ENCODE measurements around the gene ETNK1. TPM values are rescaled to one million over a fixed set of nuclear protein-coding genes. Genes with fewer than 3 reads are reported as not detected.
"Not testable (repeated sequence)": the region's sequence is repeated elsewhere in the genome, so short reads cannot be mapped to it uniquely, and the experiment has no call there.

ETNK1 gene
- total RNA-seq, 1 donor from 2014 or later: 53.9 TPM

DNA sequence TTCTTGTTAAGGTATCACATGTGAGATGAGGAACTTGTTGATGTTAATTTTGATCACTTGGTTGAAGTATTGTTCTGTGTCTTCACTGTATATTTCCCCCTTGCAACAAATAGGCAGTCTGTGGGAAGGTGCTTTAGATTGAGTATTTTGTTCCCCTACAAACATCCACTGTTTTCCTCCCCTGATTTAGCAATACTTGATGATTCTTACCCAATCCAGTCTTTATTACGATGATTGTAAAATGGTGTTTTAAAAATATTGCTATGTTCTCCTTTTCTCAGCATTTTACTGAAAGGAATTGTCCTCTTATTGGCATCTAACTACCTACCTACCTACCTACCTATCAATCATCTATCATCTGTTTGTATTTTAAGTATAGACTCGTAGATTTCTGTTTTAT, 66.3 kb downstream of the ETNK1 start:
- H3K27me3 ChIP-seq: no peaks in the 10 kb centered on the region
- H3K4me1 ChIP-seq: no peaks in the 10 kb centered on the region
- peaks cover 6% of the 10 kb centered on the region for H3K36me3 ChIP-seq
- Mint-ChIP-seq H3K9me3 (peaks cover 20% of the 10 kb centered on the region), H3K27ac (no peak overlapping the region), H3K4me3 (no peak overlapping the region), H3K36me3 (peaks cover 12% of the 10 kb centered on the region), H3K27me3 (ENCODE audit: insufficient read depth, low read depth) (no peaks in the 10 kb centered on the region), H3K4me1 (no peaks in the 10 kb centered on the region)
- H3K4me2 ChIP-seq: no peak overlapping the region
- H3F3A ChIP-seq (ENCODE audit: low read depth): no peaks in the 10 kb centered on the region
- TF ChIP-seq EZH2phosphoT487 (IDR thresholded peaks at IDR 0.05) (no peak), EZH2 (IDR thresholded peaks at IDR 0.05) (no peak)
- TF ChIP-seq, protein P1, sequence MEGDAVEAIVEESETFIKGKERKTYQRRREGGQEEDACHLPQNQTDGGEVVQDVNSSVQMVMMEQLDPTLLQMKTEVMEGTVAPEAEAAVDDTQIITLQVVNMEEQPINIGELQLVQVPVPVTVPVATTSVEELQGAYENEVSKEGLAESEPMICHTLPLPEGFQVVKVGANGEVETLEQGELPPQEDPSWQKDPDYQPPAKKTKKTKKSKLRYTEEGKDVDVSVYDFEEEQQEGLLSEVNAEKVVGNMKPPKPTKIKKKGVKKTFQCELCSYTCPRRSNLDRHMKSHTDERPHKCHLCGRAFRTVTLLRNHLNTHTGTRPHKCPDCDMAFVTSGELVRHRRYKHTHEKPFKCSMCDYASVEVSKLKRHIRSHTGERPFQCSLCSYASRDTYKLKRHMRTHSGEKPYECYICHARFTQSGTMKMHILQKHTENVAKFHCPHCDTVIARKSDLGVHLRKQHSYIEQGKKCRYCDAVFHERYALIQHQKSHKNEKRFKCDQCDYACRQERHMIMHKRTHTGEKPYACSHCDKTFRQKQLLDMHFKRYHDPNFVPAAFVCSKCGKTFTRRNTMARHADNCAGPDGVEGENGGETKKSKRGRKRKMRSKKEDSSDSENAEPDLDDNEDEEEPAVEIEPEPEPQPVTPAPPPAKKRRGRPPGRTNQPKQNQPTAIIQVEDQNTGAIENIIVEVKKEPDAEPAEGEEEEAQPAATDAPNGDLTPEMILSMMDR (IDR thresholded peaks at IDR 0.05): no peak
- no peaks in the 10 kb centered on the region for H3K79me2 ChIP-seq (ENCODE audit: low read depth)
- H3K9ac ChIP-seq: no peak overlapping the region
- no peak overlapping the region for H3K4me3 ChIP-seq
- no peaks in the 10 kb centered on the region for H4K20me1 ChIP-seq (ENCODE audit: low read depth)
- DNase-seq (ENCODE audit: low spot score): no peak
- H3K27ac ChIP-seq: no peak overlapping the region
- no peaks in the 10 kb centered on the region for H3K9me3 ChIP-seq (ENCODE audit: low read depth)
- no peak overlapping the region for H2AFZ ChIP-seq (replicated peaks)

DNA sequence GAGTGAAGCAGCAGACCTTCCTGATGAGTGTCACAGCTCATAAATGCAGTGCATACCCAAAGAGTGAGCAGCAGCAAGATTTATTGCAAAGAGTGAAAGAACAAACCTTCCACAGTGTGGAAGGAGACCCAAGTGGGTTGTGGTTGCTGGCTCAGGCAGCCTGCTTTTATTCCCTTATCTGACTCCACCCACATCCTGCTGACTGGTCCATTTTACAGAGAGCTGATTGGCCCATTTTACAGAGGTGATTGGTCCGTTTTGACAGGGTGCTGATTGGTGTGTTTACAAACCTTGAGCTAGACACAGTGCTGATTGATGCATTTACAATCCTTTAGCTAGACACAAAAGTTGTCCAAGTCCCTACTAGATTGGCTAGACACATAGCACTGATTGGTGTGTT, 67.5 kb downstream of the ETNK1 start:
- H3K4me3 Mint-ChIP-seq; H3K4me2 ChIP-seq; H3K27ac Mint-ChIP-seq; H3K36me3 ChIP-seq; H3K9me3 ChIP-seq (ENCODE audit: low read depth); H4K20me1 ChIP-seq (ENCODE audit: low read depth); H3K27me3 Mint-ChIP-seq (ENCODE audit: insufficient read depth, low read depth); H3K79me2 ChIP-seq (ENCODE audit: low read depth); DNase-seq (ENCODE audit: low spot score); H3K4me1 ChIP-seq; H3F3A ChIP-seq (ENCODE audit: low read depth); H3K9ac ChIP-seq; H2AFZ ChIP-seq (replicated peaks); H3K4me1 Mint-ChIP-seq; H3K27me3 ChIP-seq; H3K4me3 ChIP-seq; H3K27ac ChIP-seq: not testable (repeated sequence)
- H3K9me3 Mint-ChIP-seq: peaks cover 20% of the 10 kb centered on the region
- H3K36me3 Mint-ChIP-seq: peaks cover 12% of the 10 kb centered on the region

DNA sequence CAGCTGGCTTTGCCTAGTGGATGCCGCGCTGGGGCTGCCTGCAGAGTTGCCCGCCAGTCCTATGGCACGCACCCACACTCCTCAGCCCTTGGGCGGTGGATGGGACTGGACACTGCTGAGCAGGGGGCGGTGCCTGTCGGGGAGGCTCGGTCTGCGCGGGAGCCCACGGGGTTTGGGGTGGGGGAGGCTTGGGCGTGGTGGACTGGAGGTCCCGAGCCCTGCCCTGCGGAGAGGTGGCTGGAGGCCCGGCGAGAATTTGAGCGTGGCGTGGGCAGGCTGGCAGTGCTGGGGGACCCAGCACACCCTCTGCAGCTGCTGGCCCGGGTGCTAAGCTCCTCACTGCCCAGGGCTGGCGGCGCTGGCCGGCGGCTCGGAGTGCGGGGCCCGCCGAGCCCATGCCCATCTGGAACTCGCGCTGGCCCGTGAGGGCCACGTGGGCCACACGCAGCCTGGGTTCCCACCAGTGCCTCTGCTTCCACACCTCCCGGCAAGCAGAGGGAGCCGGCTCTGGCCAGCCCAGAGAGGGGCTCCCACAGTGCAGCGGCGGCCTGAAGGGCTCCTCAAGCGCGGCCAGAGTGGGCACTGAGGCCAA, 68.1 kb downstream of the ETNK1 start:
- Histone ChIP-seq H3K4me2 (no peak overlapping the region), H3K79me2 (ENCODE audit: low read depth) (no peaks in the 10 kb centered on the region), H3K27me3 (no peaks in the 10 kb centered on the region), H2AFZ (replicated peaks) (no peak overlapping the region), H4K20me1 (ENCODE audit: low read depth) (no peaks in the 10 kb centered on the region), H3K27ac (no peak overlapping the region), H3K9ac (no peak overlapping the region), H3K36me3 (peaks cover 6% of the 10 kb centered on the region), H3K4me1 (no peaks in the 10 kb centered on the region), H3K9me3 (ENCODE audit: low read depth) (no peaks in the 10 kb centered on the region), H3K4me3 (no peak overlapping the region), H3F3A (ENCODE audit: low read depth) (no peaks in the 10 kb centered on the region)
- DNase-seq (ENCODE audit: low spot score): no peak
- Mint-ChIP-seq H3K36me3 (peaks cover 12% of the 10 kb centered on the region), H3K27ac (no peak overlapping the region), H3K4me3 (no peak overlapping the region), H3K27me3 (ENCODE audit: insufficient read depth, low read depth) (no peaks in the 10 kb centered on the region), H3K4me1 (no peaks in the 10 kb centered on the region), H3K9me3 (peaks cover 20% of the 10 kb centered on the region)
- TF ChIP-seq EZH2phosphoT487 (IDR thresholded peaks at IDR 0.05) (no peak), EZH2 (IDR thresholded peaks at IDR 0.05) (no peak)
- TF ChIP-seq, protein P1 (IDR thresholded peaks at IDR 0.05): no peak

DNA sequence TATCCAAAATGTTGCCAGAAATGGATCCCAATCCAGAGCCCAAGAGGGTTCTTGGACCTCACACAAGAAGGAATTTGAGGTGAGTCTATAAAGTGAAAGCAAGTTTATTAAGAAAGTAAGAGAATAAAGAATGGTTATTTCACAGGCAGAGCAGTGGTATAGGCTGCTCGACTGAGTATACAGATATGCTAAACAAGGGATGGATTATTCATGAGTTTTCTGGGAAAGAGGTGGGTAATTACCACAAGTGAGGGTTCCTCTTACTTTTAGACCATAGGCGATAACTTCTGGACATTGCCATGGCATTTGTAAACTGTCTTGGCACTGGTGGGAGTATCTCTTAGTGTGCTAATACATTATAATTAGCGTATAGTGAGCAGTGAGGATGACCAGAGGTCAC, 73.6 kb downstream of the ETNK1 start:
- peaks cover 1% of the 10 kb centered on the region for H3K36me3 Mint-ChIP-seq
- H3K27ac Mint-ChIP-seq: no peak overlapping the region
- H3K27me3 Mint-ChIP-seq (ENCODE audit: insufficient read depth, low read depth): peaks cover 4% of the 10 kb centered on the region
- H3K36me3 ChIP-seq: no peaks in the 10 kb centered on the region
- no peak overlapping the region for H3K9ac ChIP-seq
- no peak overlapping the region for H3K27ac ChIP-seq
- H3K27me3 ChIP-seq: no peaks in the 10 kb centered on the region
- H2AFZ ChIP-seq (replicated peaks): no peak overlapping the region
- DNase-seq (ENCODE audit: low spot score): no peak
- no peak for TF ChIP-seq EZH2phosphoT487 (IDR thresholded peaks at IDR 0.05)
- TF ChIP-seq, protein P1 (IDR thresholded peaks at IDR 0.05): no peak
- no peak for TF ChIP-seq EZH2 (IDR thresholded peaks at IDR 0.05)
- H3K9me3 Mint-ChIP-seq: peaks cover 11% of the 10 kb centered on the region
- no peak overlapping the region for H3K4me3 Mint-ChIP-seq
- H3F3A ChIP-seq (ENCODE audit: low read depth): no peaks in the 10 kb centered on the region
- H4K20me1 ChIP-seq (ENCODE audit: low read depth): no peaks in the 10 kb centered on the region
- no peaks in the 10 kb centered on the region for H3K79me2 ChIP-seq (ENCODE audit: low read depth)
- peaks cover 4% of the 10 kb centered on the region for H3K4me1 Mint-ChIP-seq
- H3K4me1 ChIP-seq: peaks cover 8% of the 10 kb centered on the region
- H3K4me2 ChIP-seq: no peak overlapping the region
- no peak overlapping the region for H3K4me3 ChIP-seq
- no peaks in the 10 kb centered on the region for H3K9me3 ChIP-seq (ENCODE audit: low read depth)

DNA sequence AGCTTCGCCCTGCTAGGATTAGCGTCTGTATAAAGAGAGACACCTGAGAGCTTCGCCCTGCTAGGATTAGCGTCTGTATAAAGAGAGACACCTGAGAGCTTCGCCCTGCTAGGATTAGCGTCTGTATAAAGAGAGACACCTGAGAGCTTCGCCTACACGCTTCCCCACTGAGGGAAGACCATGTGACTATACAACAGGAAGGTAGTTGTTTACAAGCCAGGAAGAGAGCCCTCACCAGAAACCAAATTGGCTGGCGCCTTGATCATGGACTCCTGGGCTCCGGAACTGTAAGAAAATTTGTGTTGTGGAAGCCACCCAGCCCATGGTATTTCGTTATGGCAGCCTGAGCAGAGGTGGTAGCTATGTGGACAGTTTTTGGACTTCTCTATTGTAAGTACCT, 74.7 kb downstream of the ETNK1 start:
- not testable (repeated sequence) for H3K27me3 Mint-ChIP-seq (ENCODE audit: insufficient read depth, low read depth); H3K9ac ChIP-seq; H3K36me3 ChIP-seq; H3K9me3 ChIP-seq (ENCODE audit: low read depth); H3K4me2 ChIP-seq; H3K27me3 ChIP-seq; DNase-seq (ENCODE audit: low spot score); H3K36me3 Mint-ChIP-seq; H3K4me3 Mint-ChIP-seq; H4K20me1 ChIP-seq (ENCODE audit: low read depth); H3F3A ChIP-seq (ENCODE audit: low read depth); H3K27ac ChIP-seq; H3K4me1 Mint-ChIP-seq; H3K4me1 ChIP-seq; H3K27ac Mint-ChIP-seq; H3K79me2 ChIP-seq (ENCODE audit: low read depth); H3K4me3 ChIP-seq; H3K9me3 Mint-ChIP-seq; H2AFZ ChIP-seq (replicated peaks)

All from neural progenitor cell (in vitro differentiated cells).